HepG2 (cell line): Measurements from ENCODE around the gene UST. TPM values are rescaled to one million over a fixed set of nuclear protein-coding genes. Genes with fewer than 3 reads are reported as not detected.

Experiments used
- HDAC2 ChIP-seq: sonication (generic); formaldehyde crosslinking; IDR thresholded peaks from 2 replicates; pipeline ENCODE4 v1.4.0; 2020; ENCODE audit warnings: missing genetic modification reagents
- LCORL ChIP-seq, 2 experiments: fragments of 450-650 bp in 1 of 2; sonication (generic) in 1 of 2; formaldehyde crosslinking in 1 of 2; IDR thresholded peaks; 2 replicates each; pipeline versions ENCODE4 v1.5.0 to v1.6.1; 2017 to 2020; ENCODE audit warnings: antibody characterized with exemption in 1 of 2, missing genetic modification reagents in 1 of 2
- NAIF1 ChIP-seq: sonication (generic); formaldehyde crosslinking; IDR thresholded peaks from 2 replicates; pipeline ENCODE4 v1.5.0; 2020; ENCODE audit warnings: mild to moderate bottlenecking, missing genetic modification reagents, borderline replicate concordance
- TAF15 ChIP-seq: fragments of 200-400 bp; formaldehyde crosslinking; IDR thresholded peaks from one replicate; pipeline ENCODE4 v1.6.1; 2018; ENCODE audit warnings: mild to moderate bottlenecking, low read depth, low read length; ENCODE audit not compliant: poor library complexity, severe bottlenecking
- TEAD3 ChIP-seq: optimal IDR thresholded peaks from 2 replicates; pipeline ENCODE3; 2016; ENCODE audit warnings: borderline replicate concordance
- TOE1 ChIP-seq: sonication (generic); formaldehyde crosslinking; IDR thresholded peaks from 2 replicates; pipeline ENCODE4 v1.4.0; 2020; ENCODE audit warnings: mild to moderate bottlenecking, missing genetic modification reagents
- ZFP1 ChIP-seq: IDR thresholded peaks from 2 replicates; pipeline ENCODE4 v1.6.1; 2016
- ZNF33B ChIP-seq: sonication (generic); formaldehyde crosslinking; IDR thresholded peaks from 2 replicates; pipeline ENCODE4 v1.5.1; 2020; ENCODE audit warnings: mild to moderate bottlenecking, missing genetic modification reagents
- polyA plus RNA-seq, 8 experiments: library from polyadenylated mRNA; depleted of rRNA in 3 of 8; stranded (reverse) in 7 of 8; unstranded in 1 of 8; fragments of >200 nt; fragmentation: Illumina TruSeq in 4 of 8; extraction: Trizol in 4 of 8; gene quantifications; 2 replicates each; pipeline versions ENCODE4 v1.2.1 to v1.2.3, GENCODE V29; 2011 to 2016; ENCODE audit warnings: low read depth in 4 of 8, missing spikeins in 1 of 8, mixed read lengths in 1 of 8; ENCODE audit not compliant: insufficient read depth in 1 of 8
- total RNA-seq, 5 experiments: library from RNA; depleted of rRNA; stranded (reverse); fragments of >200 nt; fragmentation: Illumina TruSeq; extraction: Trizol; gene quantifications; 2 replicates each; pipeline ENCODE4 v1.2.3, GENCODE V29; 2016; ENCODE audit warnings: low read depth in 1 of 5
- TF ChIP-seq, protein P1 (sequence below): sonication (generic); formaldehyde crosslinking; IDR thresholded peaks from 2 replicates; pipeline ENCODE4 v1.4.0; 2020; ENCODE audit warnings: missing genetic modification reagents
- TF ChIP-seq, protein P2 (sequence below): sonication (generic); formaldehyde crosslinking; IDR thresholded peaks from 2 replicates; pipeline ENCODE4 v1.4.0; 2020; ENCODE audit warnings: missing genetic modification reagents
- TF ChIP-seq, protein P3 (sequence below): sonication (generic); formaldehyde crosslinking; IDR thresholded peaks from 2 replicates; pipeline ENCODE4 v1.4.0; 2020; ENCODE audit warnings: missing genetic modification reagents
- TF ChIP-seq, protein P4 (sequence below): sonication (generic); formaldehyde crosslinking; IDR thresholded peaks from 2 replicates; pipeline ENCODE4 v1.5.0; 2020; ENCODE audit warnings: mild to moderate bottlenecking, missing genetic modification reagents
- TF ChIP-seq, protein P5 (sequence below): IDR thresholded peaks from 2 replicates; pipeline ENCODE4 v1.6.1; 2012; ENCODE audit warnings: inconsistent platforms
- TF ChIP-seq, protein P6 (sequence below): sonication (generic); formaldehyde crosslinking; IDR thresholded peaks from 2 replicates; pipeline ENCODE4 v1.5.1; 2020; ENCODE audit warnings: mild to moderate bottlenecking, missing genetic modification reagents, moderate library complexity
- TF ChIP-seq, protein P7 (sequence below): sonication (generic); formaldehyde crosslinking; conservative IDR thresholded peaks from 2 replicates; pipeline ENCODE4 v1.4.0; 2020; ENCODE audit warnings: mild to moderate bottlenecking, missing genetic modification reagents, moderate library complexity

Gene UST
- total and polyA plus RNA-seq, 2 of the 13 experiments (the other 11 are each of a cell fraction or from before 2014, with no cell fraction given) = 0.27 TPM; not detected in 1

DNA sequence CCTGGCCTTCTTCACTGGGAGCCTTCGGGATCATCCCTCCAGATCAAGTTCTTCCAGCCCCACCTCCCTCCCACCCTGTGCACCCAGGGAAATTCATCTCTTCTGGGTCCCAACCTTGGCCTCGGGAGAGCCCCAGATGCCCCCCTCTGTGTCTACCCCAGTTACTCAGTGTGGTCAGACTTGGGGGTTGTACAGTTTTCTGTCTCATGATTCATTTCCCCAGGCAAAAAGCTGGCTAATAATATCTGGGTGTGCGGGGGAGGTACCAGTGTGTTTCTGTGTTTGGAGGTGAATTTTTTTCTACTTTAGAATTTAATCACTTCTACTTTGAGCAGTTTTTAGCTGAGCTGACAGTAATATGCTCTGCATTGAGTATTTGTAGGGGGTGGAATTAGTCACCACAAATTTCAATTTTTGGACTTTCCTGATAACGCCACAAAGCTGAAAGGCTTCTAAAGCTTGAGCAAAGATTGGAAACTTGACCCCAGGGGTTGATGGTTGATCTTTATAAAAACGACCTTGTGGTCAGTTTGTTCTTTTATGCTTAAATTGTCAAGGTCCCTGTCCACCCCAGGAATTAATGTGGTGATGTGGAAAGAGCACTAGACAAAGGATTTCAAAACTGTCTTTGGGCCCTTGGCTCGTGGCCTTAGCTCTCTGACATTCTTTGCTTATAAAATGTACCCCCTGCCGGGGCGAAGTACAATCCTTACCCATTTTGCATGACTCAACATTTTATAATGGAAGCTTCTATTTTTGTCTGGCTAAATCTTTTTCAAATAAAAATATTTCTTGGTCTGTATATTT lies 286.0 kb downstream of the UST start (continued):
- TF ChIP-seq, protein P1, sequence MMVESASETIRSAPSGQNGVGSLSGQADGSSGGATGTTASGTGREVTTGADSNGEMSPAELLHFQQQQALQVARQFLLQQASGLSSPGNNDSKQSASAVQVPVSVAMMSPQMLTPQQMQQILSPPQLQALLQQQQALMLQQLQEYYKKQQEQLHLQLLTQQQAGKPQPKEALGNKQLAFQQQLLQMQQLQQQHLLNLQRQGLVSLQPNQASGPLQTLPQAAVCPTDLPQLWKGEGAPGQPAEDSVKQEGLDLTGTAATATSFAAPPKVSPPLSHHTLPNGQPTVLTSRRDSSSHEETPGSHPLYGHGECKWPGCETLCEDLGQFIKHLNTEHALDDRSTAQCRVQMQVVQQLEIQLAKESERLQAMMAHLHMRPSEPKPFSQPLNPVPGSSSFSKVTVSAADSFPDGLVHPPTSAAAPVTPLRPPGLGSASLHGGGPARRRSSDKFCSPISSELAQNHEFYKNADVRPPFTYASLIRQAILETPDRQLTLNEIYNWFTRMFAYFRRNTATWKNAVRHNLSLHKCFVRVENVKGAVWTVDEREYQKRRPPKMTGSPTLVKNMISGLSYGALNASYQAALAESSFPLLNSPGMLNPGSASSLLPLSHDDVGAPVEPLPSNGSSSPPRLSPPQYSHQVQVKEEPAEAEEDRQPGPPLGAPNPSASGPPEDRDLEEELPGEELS = peak; percentile 77
- TF ChIP-seq LCORL (IDR thresholded peaks at IDR 0.05) (peak; percentile 68; the same call in 1 of the 2 replicates), LCORL (CRISPR knock-in tag; IDR thresholded peaks at IDR 0.05) (peak; percentile 87), ZFP1 (peak; percentile 36; the same call in 1 of the 2 replicates), ZNF33B (CRISPR knock-in tag) (no peak), HDAC2 (peak; percentile 85), NAIF1 (CRISPR knock-in tag) (0 out of 2 replicates have a peak, but pooled peaks have one; percentile 37), TEAD3 (peak; percentile 83), TOE1 (0 out of 2 replicates have a peak, but pooled peaks have one; percentile 79), TAF15 (no peak)
- TF ChIP-seq, protein P2, sequence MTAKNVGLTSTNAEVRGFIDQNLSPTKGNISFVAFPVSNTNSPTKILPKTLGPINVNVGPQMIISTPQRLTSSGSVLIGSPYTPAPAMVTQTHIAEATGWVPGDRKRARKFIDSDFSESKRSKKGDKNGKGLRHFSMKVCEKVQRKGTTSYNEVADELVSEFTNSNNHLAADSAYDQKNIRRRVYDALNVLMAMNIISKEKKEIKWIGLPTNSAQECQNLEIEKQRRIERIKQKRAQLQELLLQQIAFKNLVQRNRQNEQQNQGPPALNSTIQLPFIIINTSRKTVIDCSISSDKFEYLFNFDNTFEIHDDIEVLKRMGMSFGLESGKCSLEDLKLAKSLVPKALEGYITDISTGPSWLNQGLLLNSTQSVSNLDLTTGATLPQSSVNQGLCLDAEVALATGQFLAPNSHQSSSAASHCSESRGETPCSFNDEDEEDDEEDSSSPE (CRISPR knock-in tag) = peak; percentile 52
- TF ChIP-seq, protein P3, sequence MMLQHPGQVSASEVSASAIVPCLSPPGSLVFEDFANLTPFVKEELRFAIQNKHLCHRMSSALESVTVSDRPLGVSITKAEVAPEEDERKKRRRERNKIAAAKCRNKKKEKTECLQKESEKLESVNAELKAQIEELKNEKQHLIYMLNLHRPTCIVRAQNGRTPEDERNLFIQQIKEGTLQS = peak; percentile 55
- TF ChIP-seq, protein P4, sequence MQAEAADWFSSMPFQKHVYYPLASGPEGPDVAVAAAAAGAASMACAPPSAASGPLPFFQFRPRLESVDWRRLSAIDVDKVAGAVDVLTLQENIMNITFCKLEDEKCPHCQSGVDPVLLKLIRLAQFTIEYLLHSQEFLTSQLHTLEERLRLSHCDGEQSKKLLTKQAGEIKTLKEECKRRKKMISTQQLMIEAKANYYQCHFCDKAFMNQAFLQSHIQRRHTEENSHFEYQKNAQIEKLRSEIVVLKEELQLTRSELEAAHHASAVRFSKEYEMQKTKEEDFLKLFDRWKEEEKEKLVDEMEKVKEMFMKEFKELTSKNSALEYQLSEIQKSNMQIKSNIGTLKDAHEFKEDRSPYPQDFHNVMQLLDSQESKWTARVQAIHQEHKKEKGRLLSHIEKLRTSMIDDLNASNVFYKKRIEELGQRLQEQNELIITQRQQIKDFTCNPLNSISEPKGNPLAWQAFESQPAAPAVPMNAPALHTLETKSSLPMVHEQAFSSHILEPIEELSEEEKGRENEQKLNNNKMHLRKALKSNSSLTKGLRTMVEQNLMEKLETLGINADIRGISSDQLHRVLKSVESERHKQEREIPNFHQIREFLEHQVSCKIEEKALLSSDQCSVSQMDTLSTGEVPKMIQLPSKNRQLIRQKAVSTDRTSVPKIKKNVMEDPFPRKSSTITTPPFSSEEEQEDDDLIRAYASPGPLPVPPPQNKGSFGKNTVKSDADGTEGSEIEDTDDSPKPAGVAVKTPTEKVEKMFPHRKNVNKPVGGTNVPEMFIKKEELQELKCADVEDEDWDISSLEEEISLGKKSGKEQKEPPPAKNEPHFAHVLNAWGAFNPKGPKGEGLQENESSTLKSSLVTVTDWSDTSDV = no peak
- TF ChIP-seq, protein P5, sequence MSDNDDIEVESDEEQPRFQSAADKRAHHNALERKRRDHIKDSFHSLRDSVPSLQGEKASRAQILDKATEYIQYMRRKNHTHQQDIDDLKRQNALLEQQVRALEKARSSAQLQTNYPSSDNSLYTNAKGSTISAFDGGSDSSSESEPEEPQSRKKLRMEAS = peak; percentile 18
- TF ChIP-seq, protein P6, sequence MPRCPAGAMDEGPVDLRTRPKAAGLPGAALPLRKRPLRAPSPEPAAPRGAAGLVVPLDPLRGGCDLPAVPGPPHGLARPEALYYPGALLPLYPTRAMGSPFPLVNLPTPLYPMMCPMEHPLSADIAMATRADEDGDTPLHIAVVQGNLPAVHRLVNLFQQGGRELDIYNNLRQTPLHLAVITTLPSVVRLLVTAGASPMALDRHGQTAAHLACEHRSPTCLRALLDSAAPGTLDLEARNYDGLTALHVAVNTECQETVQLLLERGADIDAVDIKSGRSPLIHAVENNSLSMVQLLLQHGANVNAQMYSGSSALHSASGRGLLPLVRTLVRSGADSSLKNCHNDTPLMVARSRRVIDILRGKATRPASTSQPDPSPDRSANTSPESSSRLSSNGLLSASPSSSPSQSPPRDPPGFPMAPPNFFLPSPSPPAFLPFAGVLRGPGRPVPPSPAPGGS (CRISPR knock-in tag) = peak; percentile 76; the same call in 1 of the 2 replicates
- TF ChIP-seq, protein P7, sequence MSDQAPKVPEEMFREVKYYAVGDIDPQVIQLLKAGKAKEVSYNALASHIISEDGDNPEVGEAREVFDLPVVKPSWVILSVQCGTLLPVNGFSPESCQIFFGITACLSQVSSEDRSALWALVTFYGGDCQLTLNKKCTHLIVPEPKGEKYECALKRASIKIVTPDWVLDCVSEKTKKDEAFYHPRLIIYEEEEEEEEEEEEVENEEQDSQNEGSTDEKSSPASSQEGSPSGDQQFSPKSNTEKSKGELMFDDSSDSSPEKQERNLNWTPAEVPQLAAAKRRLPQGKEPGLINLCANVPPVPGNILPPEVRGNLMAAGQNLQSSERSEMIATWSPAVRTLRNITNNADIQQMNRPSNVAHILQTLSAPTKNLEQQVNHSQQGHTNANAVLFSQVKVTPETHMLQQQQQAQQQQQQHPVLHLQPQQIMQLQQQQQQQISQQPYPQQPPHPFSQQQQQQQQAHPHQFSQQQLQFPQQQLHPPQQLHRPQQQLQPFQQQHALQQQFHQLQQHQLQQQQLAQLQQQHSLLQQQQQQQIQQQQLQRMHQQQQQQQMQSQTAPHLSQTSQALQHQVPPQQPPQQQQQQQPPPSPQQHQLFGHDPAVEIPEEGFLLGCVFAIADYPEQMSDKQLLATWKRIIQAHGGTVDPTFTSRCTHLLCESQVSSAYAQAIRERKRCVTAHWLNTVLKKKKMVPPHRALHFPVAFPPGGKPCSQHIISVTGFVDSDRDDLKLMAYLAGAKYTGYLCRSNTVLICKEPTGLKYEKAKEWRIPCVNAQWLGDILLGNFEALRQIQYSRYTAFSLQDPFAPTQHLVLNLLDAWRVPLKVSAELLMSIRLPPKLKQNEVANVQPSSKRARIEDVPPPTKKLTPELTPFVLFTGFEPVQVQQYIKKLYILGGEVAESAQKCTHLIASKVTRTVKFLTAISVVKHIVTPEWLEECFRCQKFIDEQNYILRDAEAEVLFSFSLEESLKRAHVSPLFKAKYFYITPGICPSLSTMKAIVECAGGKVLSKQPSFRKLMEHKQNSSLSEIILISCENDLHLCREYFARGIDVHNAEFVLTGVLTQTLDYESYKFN (CRISPR knock-in tag) = peak; percentile 88
